HG02981 (cell line): ENCODE measurements around the gene RAB39A.
"Not testable (repeated sequence)": the region's sequence is repeated elsewhere in the genome, so short reads cannot be mapped to it uniquely, and the experiment has no call there.

Source experiments
- ATAC-seq: cut with Tn5 transposase; IDR thresholded peaks from one replicate; pipeline ENCODE4 v1.9.1; 2021; ENCODE audit warnings: mild to moderate bottlenecking, moderate library complexity; ENCODE audit not compliant: unreplicated experiment

The RAB39A gene, protein sequence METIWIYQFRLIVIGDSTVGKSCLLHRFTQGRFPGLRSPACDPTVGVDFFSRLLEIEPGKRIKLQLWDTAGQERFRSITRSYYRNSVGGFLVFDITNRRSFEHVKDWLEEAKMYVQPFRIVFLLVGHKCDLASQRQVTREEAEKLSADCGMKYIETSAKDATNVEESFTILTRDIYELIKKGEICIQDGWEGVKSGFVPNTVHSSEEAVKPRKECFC

DNA sequence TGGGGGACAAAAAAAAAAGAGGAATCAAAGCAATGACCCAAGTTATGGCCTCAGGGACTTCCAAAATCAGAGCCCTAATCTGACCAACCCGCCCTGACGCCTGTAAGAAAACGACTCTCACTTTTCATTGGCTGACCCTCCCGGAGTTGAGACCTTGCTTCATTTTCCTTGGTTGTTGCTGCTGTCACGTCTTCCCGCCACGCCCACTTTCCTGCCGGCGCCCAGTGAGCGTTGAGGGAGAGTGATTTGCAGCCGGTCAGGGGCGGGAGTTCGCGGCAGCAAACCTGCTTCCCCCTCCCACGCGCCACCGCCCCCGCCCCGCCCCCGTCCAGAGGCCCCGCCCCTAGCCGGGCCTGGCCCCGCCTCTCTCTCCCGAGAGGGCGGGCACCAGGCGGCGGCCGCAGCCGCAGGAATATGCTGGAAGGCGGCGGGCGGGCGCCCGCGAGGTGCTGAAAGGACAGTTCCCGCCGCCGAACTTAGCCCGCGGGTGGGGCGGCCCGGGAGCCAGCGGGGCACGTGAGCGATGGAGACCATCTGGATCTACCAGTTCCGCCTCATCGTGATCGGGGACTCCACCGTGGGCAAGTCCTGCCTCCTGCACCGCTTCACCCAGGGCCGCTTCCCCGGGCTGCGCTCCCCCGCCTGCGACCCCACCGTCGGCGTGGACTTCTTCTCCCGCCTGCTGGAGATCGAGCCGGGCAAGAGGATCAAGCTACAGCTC, at the start of gene RAB39A:
TSS of gene RAB39A (plus strand) at position 403 of the 721 bp plus-strand sequence. CDS start at position 524, 121 bp downstream.
- peak; percentile 97 for ATAC-seq

DNA sequence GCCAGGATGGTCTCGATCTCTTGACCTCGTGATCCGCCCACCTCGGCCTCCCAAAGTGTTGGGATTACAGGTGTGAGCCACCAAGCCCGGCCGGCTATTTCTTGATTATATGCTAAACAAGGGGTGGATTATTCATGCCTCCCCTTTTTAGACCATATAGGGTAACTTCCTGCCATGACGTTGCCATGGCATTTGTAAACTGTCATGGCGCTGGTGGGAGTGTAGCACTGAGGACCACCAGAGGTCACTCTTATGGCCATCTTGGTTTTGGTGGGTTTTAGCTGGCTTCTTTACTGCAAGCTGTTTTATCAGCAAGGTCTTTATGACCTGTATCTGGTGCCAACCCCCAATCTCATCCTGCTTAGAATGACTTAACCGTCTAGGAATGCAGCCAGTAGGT, 46.8 kb upstream of the RAB39A start:
- ATAC-seq: not testable (repeated sequence)

DNA sequence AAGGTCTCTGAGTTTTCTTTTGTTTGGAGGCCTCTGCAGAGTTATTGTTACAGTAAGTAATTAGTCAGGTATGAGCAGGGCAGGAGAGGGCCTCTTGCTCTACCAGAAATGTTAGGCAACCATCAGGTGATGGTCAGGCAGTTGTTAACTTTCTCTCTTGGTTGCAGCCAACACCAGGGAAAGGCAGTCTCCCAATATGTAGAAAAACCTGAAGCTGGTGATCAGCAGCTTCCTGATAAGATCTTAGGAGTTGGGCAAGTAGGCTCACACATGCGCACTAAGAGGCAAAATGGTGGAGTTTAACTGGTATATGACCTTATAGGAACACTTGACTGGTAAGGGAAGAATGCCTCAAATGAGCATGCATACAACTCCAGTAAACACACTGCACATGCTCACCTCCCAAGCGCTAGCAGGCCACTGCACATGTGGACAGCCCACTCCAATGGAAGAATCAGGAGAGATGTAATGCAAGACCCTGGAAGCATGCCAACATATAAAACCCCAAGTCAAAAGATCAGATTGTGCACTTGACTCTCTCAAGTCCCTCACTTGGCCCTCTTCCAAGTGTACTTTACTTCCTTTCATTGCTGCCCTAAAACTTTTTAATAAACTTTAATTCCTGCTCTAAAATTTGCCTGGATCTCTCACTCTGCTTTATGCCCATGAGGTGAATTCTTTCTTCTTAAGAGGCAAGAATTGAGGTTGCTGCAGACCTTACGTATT, 46.0 kb upstream of the RAB39A start:
- ATAC-seq: no peak

DNA sequence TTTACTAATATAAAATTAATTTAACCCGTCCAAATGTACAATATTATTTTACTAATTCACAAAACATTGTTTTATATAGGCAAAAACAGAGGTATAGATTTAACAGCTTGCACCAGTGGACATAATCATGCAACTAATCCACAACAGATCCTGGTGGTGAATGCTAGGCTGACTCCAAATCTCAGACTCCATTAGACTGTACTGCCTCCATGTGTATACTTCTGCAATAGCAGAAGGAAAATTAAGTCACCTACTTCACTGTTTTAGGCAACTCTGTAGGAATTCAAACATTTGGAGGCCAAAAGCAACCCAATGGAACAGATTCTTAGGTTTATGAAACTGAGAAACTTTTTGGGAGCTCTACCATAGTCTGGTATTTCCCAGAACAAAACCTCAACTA, 30.0 kb upstream of the RAB39A start:
- ATAC-seq: peak; percentile 83

DNA sequence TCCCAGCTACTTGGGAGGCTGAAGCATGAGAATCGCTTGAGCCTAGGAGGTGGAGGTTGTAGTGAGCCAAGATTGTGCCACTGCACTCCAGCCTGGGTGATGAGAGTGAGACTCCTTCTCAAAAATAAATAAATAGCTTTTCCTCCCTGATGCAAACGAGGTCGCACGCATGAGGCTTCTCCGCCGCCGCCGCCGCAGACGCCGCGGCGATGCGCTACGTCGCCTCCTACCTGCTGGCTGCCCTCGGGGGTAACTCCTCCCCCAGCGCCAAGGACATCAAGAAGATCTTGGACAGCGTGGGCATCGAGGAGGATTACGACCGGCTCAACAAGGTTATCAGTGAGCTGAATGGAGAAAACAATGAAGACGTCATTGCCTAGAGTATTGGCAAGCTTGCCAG, 20.0 kb upstream of the RAB39A start:
- no peak for ATAC-seq

DNA sequence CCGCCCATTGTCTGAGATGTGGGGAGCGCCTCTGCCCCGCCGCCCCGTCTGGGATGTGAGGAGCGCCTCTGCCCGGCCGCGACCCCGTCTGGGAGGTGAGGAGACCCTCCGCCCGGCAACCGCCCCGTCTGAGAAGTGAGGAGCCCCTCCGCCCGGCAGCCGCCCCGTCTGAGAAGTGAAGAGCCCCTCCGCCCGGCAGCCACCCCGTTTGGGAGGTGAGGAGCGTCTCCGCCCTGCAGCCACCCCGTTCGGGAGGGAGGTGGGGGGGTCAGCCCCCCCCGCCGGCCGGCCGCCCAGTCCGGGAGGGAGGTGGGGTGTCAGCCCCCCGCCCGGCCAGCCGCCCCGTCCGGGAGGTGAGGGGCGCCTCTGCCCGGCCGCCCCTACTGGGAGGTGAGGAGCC, 15.8 kb upstream of the RAB39A start:
- not testable (repeated sequence) for ATAC-seq

DNA sequence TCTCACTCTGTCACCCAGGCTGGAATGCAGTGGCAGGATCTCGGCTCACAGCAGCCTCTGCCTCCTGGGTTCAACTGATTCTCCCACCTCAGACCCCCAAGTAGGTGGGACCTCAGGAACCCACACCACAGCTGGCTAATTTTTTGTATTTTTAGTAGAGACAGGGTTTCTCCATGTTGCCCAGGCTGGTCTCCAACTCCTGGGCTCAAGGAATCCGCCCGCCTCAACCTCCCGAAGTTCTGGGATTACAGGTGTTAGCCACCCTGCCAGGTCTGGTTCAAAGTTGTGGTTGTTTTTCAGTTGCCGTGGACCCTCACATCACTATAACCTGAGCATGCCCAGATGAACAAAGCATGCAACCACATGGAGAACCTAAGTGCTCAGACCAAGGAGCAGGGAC, 13.0 kb upstream of the RAB39A start:
- no peak for ATAC-seq

DNA sequence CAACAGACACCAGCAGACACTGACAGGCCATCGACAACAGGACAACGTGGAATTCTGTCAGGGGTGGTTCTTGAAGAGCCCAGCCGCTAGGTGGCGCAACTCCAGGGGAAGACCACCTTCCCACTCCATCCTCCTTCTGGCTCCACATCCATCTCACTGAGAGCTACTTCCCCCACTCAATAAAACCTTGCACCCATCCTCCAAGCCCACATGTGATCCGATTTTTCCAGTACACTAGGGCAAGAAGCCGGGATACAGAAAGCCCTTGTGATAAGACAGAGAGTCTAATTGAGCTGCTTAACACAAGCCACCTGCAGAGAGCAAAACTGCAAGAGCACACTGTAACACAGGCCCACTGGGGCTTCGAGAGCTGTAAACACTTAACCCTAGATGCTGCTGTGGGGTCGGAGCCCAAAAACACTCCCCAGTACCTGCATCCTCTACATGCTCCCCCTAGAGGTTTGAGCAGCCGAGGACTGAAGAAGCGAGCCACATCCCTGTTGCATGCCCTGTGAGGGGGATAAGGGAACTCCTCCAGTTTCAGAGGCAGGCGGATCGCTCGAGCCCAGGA, 11.5 kb upstream of the RAB39A start:
- no peak for ATAC-seq

DNA sequence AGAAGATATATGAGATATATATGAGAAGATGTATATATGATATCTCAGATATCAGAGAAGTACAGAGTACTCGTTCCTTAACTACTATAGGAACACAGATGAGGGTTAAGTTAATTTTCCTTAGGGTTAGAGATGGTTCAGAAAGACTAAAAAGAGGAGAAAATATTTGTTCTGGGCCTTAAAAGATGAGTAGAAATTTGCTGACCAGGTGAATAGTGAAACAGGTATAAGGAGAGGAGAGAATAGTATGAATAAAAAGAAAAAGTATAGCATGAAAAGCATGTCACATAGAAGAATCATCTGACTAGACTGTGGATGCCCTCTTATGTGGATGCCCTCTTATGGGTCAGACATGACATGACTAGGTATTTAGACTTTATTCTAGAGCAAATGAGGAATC, 6.3 kb upstream of the RAB39A start:
- ATAC-seq: no peak

DNA sequence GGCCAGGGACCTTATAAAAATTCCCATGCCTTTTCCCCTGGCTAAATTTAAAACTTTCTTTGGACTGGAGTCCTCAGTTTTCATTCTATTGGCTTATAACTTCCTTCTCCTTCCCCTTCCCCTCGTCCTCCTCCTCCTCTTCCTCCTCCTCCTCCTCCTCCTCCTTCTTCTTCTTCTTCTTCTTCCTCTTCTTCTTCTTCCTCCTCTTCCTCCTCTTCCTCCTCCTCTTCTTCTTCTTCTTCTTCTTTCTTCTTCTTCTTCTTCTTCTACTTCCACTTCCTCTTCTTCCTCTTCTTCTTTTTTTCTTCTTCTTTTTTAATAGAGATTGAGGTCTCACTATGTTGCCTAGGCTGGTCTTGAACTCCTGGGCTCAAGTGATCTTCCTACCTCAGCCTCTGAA, 4.7 kb upstream of the RAB39A start:
- not testable (repeated sequence) for ATAC-seq

DNA sequence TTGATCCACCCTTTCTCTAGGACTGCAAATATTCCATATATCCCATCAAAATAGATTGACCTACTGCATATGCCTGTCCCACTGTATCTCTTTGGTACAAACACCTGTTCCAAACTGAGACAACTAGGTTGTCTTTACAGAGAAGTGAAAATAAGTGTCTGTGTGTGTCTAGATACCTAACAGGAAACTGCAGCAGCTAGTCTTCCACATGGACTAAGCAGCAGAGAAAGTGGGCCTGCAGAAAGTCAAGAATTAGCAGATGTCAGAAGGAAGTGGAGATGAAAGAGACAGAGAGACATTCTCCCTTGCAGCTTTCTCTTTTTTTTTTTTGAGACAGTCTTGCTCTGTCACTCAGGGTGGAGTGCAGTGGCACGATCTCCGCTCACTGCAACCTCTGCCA, 3.9 kb upstream of the RAB39A start:
- ATAC-seq: no peak

DNA sequence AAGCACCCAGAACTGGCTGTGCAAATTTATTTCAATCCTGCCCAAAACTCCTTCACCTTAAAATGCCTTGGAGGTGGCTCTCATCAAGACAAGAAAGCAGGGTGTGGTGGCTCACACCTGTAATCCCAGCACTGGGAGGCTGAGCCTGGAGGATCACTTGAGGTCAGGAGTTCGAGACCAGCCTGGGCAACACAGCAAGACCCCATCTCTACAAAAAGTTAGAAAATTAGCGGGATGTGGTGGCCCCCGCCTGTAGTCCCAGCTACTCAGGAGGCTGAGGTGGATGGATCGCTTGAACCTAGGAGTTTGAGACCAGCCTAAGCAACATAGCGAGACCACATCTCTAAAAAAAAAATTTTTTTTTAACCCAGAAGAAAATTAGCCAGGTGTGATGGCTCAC, 689 bp upstream of the RAB39A start:
- no peak for ATAC-seq

DNA sequence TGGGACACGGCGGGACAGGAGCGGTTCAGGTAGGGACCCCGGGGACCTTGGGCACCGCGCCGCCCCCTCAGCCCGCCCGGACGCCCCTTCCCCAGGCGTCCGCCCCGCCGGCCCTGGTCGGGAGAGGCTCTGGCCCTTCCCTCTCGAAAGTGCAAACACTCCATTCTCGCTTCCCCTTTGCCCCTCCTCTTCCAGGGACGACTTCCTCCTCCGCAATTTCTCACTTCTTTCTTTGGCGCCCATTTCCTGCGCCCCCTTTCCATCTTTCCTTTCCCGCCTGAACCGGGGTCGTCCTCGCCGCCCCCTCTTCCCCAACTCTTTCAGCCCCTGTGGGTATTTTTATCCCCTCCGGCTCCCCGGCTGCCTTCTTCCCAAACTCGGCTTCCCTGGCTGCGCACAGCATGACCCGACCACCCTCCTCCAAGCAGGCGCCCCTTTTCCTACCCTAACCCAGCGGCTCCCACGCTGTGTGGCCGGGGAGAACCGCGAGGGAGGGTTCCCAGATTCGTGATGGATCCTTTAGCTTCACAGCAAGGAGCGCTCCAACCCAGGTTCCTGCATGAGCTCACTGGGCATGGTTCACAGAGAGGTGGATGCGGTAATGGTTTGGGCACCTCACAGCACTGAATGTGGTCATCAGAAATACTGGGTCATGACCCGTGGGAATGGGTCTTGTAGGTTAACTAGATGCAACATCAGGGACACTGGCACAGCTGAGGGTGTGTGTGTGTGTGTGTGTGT, 689 bp downstream of the RAB39A start:
- ATAC-seq: peak; percentile 4

DNA sequence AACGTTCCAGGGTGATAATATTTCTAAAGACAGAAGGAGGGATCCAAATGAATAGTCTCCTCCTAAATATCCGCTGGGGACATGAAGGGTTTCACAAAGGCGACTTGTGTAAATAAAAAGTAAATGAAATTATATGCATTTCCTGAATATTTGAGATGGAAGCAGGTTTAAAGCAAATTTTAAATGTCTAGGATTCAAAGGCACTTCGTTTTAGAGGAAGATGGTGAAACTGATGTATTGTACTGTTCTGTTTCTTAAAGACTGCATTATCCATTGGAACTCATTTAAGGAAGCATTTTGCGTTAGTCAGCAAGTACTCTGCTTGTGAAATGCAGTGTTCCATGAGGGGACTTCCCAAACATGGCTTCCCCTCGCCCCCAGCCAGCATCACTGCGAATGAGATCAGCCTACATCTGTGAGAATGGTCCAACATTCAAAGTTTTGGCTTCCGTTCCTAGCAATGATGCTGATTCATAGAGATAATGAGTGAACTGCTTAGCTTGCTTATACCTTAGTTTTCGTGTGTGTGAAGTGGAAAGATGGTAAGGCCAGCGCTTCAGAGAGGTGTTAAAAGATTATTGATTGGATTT, 1.5 kb downstream of the RAB39A start:
- no peak for ATAC-seq

DNA sequence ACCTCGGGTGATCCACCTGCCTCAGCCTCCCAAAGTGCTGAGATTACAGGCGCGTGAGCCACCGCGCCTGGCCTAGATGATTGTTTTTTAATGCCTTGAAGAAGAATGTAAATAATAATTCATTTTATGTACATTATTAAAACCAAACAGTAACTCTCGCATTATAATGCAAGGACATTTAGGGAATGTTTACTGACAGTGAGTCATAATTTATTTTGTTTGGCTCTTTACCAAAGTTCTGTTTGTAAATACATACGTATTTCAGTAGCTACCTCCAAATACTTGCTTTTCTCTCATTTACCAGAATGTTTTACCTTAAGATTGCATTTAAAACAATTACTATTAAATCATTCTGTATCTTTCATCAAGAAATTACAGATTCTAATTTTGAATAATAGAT, 3.0 kb downstream of the RAB39A start:
- no peak for ATAC-seq

DNA sequence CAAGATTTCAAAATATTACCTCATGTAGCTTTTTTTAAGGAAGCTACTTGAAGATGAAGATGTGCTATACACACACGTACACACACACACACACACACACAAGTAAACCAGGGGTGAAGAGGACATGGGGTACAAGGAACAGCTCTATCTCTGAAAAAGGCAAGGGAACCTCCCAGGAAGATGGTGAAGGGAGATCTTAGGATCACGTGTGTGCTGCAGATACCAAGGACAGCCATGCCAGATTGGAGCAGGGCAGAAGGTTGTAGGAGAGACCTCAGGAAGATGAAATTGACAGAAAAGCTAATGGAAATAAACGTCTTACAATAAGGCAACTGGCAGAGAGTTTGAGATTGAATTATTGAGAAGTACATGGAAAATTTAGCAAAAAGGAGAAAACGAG, 19.7 kb downstream of the RAB39A start:
- no peak for ATAC-seq

DNA sequence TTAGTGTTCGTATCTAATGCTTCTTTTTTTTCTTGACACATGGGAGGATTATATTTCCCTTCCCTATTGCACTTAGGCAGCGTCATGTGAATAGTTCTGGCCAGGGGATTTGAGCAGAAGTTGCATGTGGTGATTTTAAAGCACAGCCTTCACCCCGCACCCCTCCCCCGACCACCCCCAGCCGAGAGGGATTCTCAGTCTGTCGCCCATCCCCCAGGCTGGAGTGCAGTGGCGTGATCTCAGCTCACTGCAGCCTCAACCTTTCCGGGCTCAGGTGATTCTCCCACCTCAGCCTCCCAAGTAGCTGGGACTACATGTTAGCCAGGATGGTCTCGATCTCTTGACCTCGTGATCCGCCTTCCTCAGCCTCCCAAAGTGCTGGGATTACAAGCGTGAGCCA, 20.1 kb downstream of the RAB39A start:
- ATAC-seq: not testable (repeated sequence)

DNA sequence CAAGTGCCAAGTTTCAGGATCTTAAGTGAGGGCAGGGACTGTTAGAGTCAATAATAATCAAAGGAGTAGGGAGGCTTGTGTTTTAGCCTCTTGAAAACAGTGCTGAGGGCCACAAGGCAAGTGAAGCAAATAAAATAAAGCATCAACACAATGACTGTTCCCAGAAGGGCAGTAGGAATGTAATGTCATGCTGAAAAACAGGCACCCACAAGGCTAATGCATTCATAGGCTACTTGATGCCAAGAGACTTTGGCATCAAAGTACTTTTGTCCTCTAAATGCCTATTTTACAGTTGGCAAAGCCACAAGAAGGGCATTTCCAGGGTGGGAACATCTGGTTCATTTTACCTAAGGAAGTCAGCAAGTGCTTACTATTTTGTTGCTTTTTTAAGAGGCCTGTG, 22.9 kb downstream of the RAB39A start:
- no peak for ATAC-seq

DNA sequence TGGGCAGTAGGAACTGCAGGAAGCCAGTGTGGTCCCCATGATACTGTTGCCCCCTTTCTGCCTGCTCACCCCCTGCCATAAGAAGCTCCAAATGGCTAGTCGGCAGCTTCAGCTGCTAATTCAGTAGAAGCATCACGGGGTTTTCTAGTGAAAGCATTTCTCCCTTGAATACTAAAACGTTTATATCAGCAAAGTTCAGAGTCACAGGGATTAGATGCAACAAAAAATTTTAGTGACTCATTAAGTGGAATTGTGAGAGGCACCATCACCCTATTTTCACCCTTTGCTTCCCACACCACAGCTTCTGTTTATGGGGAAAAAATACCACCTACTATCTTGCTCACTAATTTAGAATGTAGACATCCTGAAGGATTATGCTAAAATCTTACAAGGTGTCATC, 25.2 kb downstream of the RAB39A start:
- no peak for ATAC-seq

DNA sequence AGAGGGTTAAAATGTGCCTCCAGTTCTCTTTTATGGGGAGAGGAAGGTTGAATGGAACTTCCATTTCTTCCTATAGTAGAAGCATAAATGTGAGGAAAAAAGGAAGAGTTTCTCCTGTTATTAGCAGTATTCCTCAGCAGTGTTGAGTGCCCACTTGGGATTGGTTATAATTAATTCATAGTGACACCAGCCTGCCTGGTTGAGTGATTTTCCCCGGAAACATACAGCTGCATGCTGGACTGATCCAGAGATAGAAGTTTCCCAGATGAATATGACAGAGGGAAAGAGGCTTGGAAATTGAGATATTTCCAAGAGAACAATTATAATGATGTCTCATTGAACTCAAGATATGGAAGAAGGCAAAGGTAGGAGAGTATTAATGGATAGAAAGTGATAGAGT, 28.3 kb downstream of the RAB39A start:
- ATAC-seq: no peak
